GM23248 (cell line): ENCODE measurements around the gene TREML4.

Experiments
- EZH2 ChIP-seq: fragments of 200-600 bp; sonication (generic); IDR thresholded peaks from 2 replicates; pipeline ENCODE4 v1.6.1; 2018; ENCODE audit warnings: antibody characterized with exemption, mild to moderate bottlenecking; ENCODE audit not compliant: insufficient read depth, poor library complexity, severe bottlenecking
- EZH2phosphoT487 ChIP-seq: fragments of 200-600 bp; sonication (generic); IDR thresholded peaks from 2 replicates; pipeline ENCODE4 v1.6.1; 2018; ENCODE audit warnings: antibody characterized with exemption, moderate library complexity, mild to moderate bottlenecking, low read depth; ENCODE audit not compliant: insufficient read depth

GRCh38 chr6:41222513-41222912 is 5.6 kb upstream of the TREML4 start:
- TF ChIP-seq EZH2, result no peak
- TF ChIP-seq EZH2phosphoT487, result no peak
